Duodenal mucosa (tissue), 2 donors: Measurements from ENCODE around the gene PPP1R3G.
"Not testable (repeated sequence)": the region's sequence is repeated elsewhere in the genome, so short reads cannot be mapped to it uniquely, and the experiment has no call there.

Experiments
- H3K27ac ChIP-seq: one replicate; pipeline ENCODE4 v1.7.0; 2013; ENCODE audit warnings: low read depth, low read length
- H3K27me3 ChIP-seq, 2 donors: one replicate each; pipeline ENCODE4 v1.7.0; 2013; ENCODE audit warnings: low read length in 2 of 2, control low read depth in 1 of 2; ENCODE audit not compliant: insufficient read depth in 2 of 2, control insufficient read depth in 1 of 2
- H3K36me3 ChIP-seq, 2 donors: one replicate each; pipeline ENCODE4 v1.7.0; 2013; ENCODE audit warnings: low read length in 2 of 2, control low read depth in 1 of 2; ENCODE audit not compliant: insufficient read depth in 2 of 2, control insufficient read depth in 1 of 2
- H3K4me1 ChIP-seq, 2 donors: one replicate each; pipeline ENCODE4 v1.7.0; 2013; ENCODE audit warnings: low read length in 2 of 2, control low read depth in 1 of 2; ENCODE audit not compliant: insufficient read depth in 2 of 2, control insufficient read depth in 1 of 2
- H3K4me3 ChIP-seq, 2 donors: one replicate each; pipeline ENCODE4 v1.7.0; 2013; ENCODE audit warnings: low read length in 2 of 2, low read depth in 1 of 2
- H3K9ac ChIP-seq, 2 donors: one replicate each; pipeline ENCODE4 v1.7.0; 2013; ENCODE audit warnings: low read length in 2 of 2, low read depth in 1 of 2
- H3K9me3 ChIP-seq, 2 donors: one replicate each; pipeline ENCODE4 v1.7.0; 2013; ENCODE audit warnings: low read length in 2 of 2, control low read depth in 1 of 2; ENCODE audit not compliant: control insufficient read depth in 1 of 2

Gene PPP1R3G

GRCh38 chr6:5112066-5112799 is 27.1 kb downstream of the PPP1R3G start:
- H3K9me3 ChIP-seq: no peaks in the 10 kb centered on the region
- no peak overlapping the region for H3K27ac ChIP-seq
- H3K4me3 ChIP-seq: no peak overlapping the region
- H3K36me3 ChIP-seq: no peaks in the 10 kb centered on the region
- peaks cover 12 to 13% of the 10 kb centered on the region in 2 donors for H3K4me1 ChIP-seq
- H3K9ac ChIP-seq: no peak overlapping the region
- H3K27me3 ChIP-seq: no peaks in the 10 kb centered on the region

GRCh38 chr6:5113096-5113495 is 28.0 kb downstream of the PPP1R3G start:
- Histone ChIP-seq H3K4me1 (peaks cover 12 to 13% of the 10 kb centered on the region in 2 donors), H3K9ac (no peak overlapping the region), H3K4me3 (no peak overlapping the region), H3K27ac (no peak overlapping the region), H3K27me3 (no peaks in the 10 kb centered on the region), H3K9me3 (no peaks in the 10 kb centered on the region), H3K36me3 (no peaks in the 10 kb centered on the region)

DNA sequence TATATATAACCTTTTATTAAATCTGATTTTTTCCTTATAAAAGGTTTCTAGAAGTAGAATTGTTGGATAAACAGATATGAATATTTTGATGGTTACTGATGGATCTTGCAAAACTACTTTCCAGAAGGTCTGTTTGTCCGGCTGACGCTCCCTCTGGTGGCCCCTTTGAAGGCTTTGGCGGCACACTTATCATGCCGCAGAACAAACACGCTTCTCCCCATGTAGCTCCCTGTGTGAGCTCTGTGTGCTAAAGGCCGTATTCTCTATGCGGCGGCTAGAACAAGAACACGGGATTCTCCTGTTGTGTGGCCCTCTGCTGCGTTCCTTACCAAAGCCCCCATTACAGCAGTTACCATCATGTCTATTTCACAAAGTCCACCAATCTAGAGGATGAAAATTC is 30.0 kb downstream of the PPP1R3G start:
- Histone ChIP-seq H3K27ac (no peak overlapping the region), H3K4me1 (no peaks in the 10 kb centered on the region), H3K4me3 (no peak overlapping the region), H3K9ac (no peak overlapping the region), H3K36me3 (no peaks in the 10 kb centered on the region), H3K9me3 (no peaks in the 10 kb centered on the region), H3K27me3 (no peaks in the 10 kb centered on the region)

GRCh38 chr6:5116243-5116991 is 31.3 kb downstream of the PPP1R3G start:
- Histone ChIP-seq H3K4me1 (no peaks in the 10 kb centered on the region), H3K27ac (no peak overlapping the region)

GRCh38 chr6:5119090-5119951 is 34.2 kb downstream of the PPP1R3G start:
- Histone ChIP-seq H3K9ac (no peak overlapping the region), H3K27ac (no peak overlapping the region)

More at GRCh38 chr6:5116243-5116991, 31.3 kb downstream of the PPP1R3G start:
- no peaks in the 10 kb centered on the region for H3K27me3 ChIP-seq
- H3K9me3 ChIP-seq: no peaks in the 10 kb centered on the region
- no peaks in the 10 kb centered on the region for H3K36me3 ChIP-seq
- H3K9ac ChIP-seq: no peak overlapping the region
- no peak overlapping the region for H3K4me3 ChIP-seq

DNA sequence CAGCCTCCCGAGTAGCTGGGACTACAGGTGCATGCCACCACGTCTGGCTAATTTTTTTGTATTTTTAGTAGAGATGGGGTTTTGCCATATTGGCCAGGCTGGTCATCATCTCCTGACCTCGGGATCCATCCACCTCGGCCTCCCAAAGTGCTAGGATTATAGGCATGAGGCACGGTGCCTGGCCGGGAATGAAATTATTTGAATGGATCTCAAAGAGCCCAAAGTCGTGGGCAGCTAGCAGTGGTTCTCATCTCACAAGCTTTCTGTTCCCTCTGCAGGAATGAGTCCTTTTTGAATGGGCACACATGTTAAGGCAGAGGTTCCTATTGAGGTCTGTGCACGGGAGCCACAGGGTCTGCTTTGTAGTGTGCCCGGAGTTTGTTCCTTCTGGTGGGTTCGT is 34.9 kb downstream of the PPP1R3G start:
- Histone ChIP-seq H3K27ac (no peak overlapping the region), H3K9me3 (no peaks in the 10 kb centered on the region), H3K9ac (no peak overlapping the region), H3K4me3 (no peak overlapping the region), H3K27me3 (no peaks in the 10 kb centered on the region), H3K4me1 (no peaks in the 10 kb centered on the region), H3K36me3 (no peaks in the 10 kb centered on the region)

More at GRCh38 chr6:5119090-5119951, 34.2 kb downstream of the PPP1R3G start:
- H3K9me3 ChIP-seq: no peaks in the 10 kb centered on the region
- H3K27me3 ChIP-seq: no peaks in the 10 kb centered on the region
- no peaks in the 10 kb centered on the region for H3K36me3 ChIP-seq
- no peak overlapping the region for H3K4me3 ChIP-seq
- no peaks in the 10 kb centered on the region for H3K4me1 ChIP-seq

GRCh38 chr6:5120543-5120942 is 35.4 kb downstream of the PPP1R3G start:
- H3K9ac ChIP-seq, H3K4me3 ChIP-seq, H3K36me3 ChIP-seq, H3K27me3 ChIP-seq, H3K9me3 ChIP-seq, H3K27ac ChIP-seq, H3K4me1 ChIP-seq: not testable (repeated sequence)

DNA sequence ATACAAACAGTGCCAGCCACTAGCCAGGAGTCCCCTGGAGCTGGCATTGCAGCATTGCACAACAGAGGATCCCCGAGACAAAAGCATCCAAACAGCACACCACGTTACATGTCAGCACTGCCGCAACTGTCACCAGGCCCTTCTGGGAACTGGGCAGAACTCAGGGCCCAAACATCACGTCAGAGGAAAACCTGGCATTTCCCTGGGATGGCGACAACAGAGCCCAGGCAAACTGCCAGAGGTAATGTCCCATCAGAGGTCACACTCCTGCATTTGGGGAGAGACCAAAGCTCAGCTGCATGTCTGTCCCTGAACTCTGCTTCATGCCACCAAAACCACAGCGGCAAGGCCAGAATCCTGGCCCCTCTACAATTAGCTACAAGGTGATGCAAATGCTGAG is 36.3 kb downstream of the PPP1R3G start:
- H3K27me3 ChIP-seq: no peaks in the 10 kb centered on the region
- no peaks in the 10 kb centered on the region for H3K9me3 ChIP-seq
- H3K4me3 ChIP-seq: no peak overlapping the region
- H3K4me1 ChIP-seq: no peaks in the 10 kb centered on the region
- no peaks in the 10 kb centered on the region for H3K36me3 ChIP-seq
- no peak overlapping the region for H3K9ac ChIP-seq
- no peak overlapping the region for H3K27ac ChIP-seq

DNA sequence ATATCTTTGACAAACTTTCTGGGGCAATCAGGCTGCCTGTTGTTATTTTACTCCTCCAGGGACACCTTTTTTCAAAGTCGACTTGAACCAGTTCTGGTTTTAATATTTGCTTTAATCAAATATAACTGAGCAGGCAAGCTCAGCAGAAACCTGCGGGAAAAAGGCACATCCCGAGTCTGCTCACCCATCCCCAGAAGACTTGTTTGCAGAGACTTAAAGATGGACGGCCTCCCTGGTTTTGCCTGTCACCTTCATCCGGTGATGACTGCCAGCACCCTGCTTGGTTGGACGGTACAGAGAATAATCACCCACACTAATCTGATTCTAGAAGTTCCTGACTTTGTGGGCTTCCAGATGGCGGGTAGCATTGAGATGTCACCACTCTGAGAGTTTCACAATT is 36.8 kb downstream of the PPP1R3G start:
- Histone ChIP-seq H3K9me3 (no peaks in the 10 kb centered on the region), H3K4me1 (no peaks in the 10 kb centered on the region), H3K9ac (no peak overlapping the region), H3K4me3 (no peak overlapping the region), H3K36me3 (no peaks in the 10 kb centered on the region), H3K27me3 (no peaks in the 10 kb centered on the region), H3K27ac (no peak overlapping the region)
